Measurements from ENCODE around the gene SDE2. TPM values are rescaled to one million over a fixed set of nuclear protein-coding genes. Genes with fewer than 3 reads are reported as not detected.

Gene SDE2
- total and polyA plus RNA-seq, 12 donors: 3.1 to 20.3 (median 13.1) TPM

GRCh38 chr1:226003502-226004170 lies 4.5 kb upstream of the SDE2 start:
- WGBS, 2 donors: 96 to 97% methylated on average over 3 of the region's 3 CpGs
- intact Hi-C loops (cut with DNase I): loop anchor here in 3 of 10 donors (5.0 kb wide), 4 partner anchors 59 to 194 kb away; partner anchors contain the start of gene H3-3A (in 1 of the 3)
- peak overlapping the region in 9 of 10 donors; percentile 84 to 100 (median 97) for H3K27ac ChIP-seq

GRCh38 chr1:226002667-226003501 lies 3.7 kb upstream of the SDE2 start:
- Histone ChIP-seq H3K27me3 (no peaks in the 10 kb centered on the region), H3K4me3 (peak overlapping the region in 3 of 10 donors; percentile 5 to 23 (median 10)), H3K36me3 (no peaks in the 10 kb centered on the region), H3K9me3 (no peaks in the 10 kb centered on the region), H3K4me1 (peaks cover 2 to 50% (median 38%) of the 10 kb centered on the region in 9 donors), H3K27ac (peak overlapping the region; percentile 58 to 100 (median 96))
- ATAC-seq: peak in 7 of 8 donors; percentile 13 to 36 (median 19)
- peak; percentile 62 to 75 for DNase-seq
- WGBS, 2 donors: 47 to 51% methylated on average over 4 of the region's 4 CpGs
- no peak for TF ChIP-seq CTCF (IDR thresholded peaks at IDR 0.05)
- intact Hi-C loops (cut with DNase I): loop anchor here in 3 of 10 donors (1.0 to 5.0 kb wide), 5 partner anchors 59 to 194 kb away; partner anchors contain the start of gene H3-3A (in 2 of the 3)

More at GRCh38 chr1:226003502-226004170, 4.5 kb upstream of the SDE2 start:
- Histone ChIP-seq H3K27me3 (no peaks in the 10 kb centered on the region), H3K36me3 (no peaks in the 10 kb centered on the region), H3K4me3 (no peak overlapping the region), H3K4me1 (peaks cover 2 to 43% (median 31%) of the 10 kb centered on the region in 9 donors), H3K9me3 (no peaks in the 10 kb centered on the region)
- ATAC-seq (no peak), DNase-seq (no peak)
- TF ChIP-seq CTCF (IDR thresholded peaks at IDR 0.05): no peak

- peak overlapping the region in 3 of 10 donors; percentile 5 to 23 (median 10) for H3K4me3 ChIP-seq
- WGBS, 2 donors: 39 to 50% methylated on average over 9 of the region's 9 CpGs
- no peak for TF ChIP-seq CTCF (IDR thresholded peaks at IDR 0.05)
- H3K9me3 ChIP-seq: no peaks in the 10 kb centered on the region
- intact Hi-C loops (cut with DNase I): loop anchor here in 3 of 10 donors (1.0 to 5.0 kb wide), 5 partner anchors 60 to 195 kb away; partner anchors contain the start of gene H3-3A (in 2 of the 3)
- DNase-seq (peak; percentile 23 to 86), ATAC-seq (peak; percentile 20 to 71 (median 59))
- peaks cover 0 to 4% (median 0%) of the 10 kb centered on the region in 9 donors for H3K36me3 ChIP-seq
- H3K27ac ChIP-seq: peak overlapping the region; percentile 58 to 100 (median 96)
- H3K27me3 ChIP-seq: no peaks in the 10 kb centered on the region
- H3K4me1 ChIP-seq: peaks cover 10 to 58% (median 46%) of the 10 kb centered on the region in 9 donors
These were observed 3.0 kb upstream of the SDE2 start for GRCh38 chr1:226001963-226002666.
